Breast epithelium (tissue), 4 donors: Measurements from ENCODE around the gene IQSEC3. TPM values are rescaled to one million over a fixed set of nuclear protein-coding genes. Genes with fewer than 3 reads are reported as not detected.

ENCODE experiments used
- DNase-seq, 2 donors: peaks; one replicate each; pipeline ENCODE4 v3.0.0-alpha.2; 2019; ENCODE audit warnings: low spot score in 2 of 2
- H3K27ac ChIP-seq, 2 donors: fragments of 200-600 bp; sonication (generic) in 1 of 2; one replicate each; pipeline ENCODE4 v1.5.1; 2016 to 2019; ENCODE audit warnings: mild to moderate bottlenecking in 1 of 2
- H3K27me3 ChIP-seq, 2 donors: fragments of 200-600 bp; sonication (generic) in 1 of 2; one replicate each; pipeline versions ENCODE4 v1.5.1 to v1.6.0; 2017 to 2019; ENCODE audit warnings: control low read depth in 1 of 2, mild to moderate bottlenecking in 1 of 2
- H3K36me3 ChIP-seq: fragments of 200-600 bp; one replicate; pipeline ENCODE4 v1.5.1; 2019
- H3K4me1 ChIP-seq, 2 donors: fragments of 200-600 bp; sonication (generic); one replicate each; pipeline ENCODE4 v1.5.1; 2016 to 2019; ENCODE audit warnings: control low read depth in 1 of 2
- H3K4me3 ChIP-seq, 3 donors: fragments of 200-600 bp; sonication (generic); 1 replicate in 2 of 3; 2 replicates in 1 of 3; pipeline ENCODE4 v1.5.1; 2016 to 2019; ENCODE audit warnings: mild to moderate bottlenecking in 3 of 3, moderate library complexity in 2 of 3
- H3K9me3 ChIP-seq, 2 donors: fragments of 200-600 bp; sonication (generic) in 1 of 2; one replicate each; pipeline ENCODE4 v1.5.1; 2016 to 2019; ENCODE audit warnings: control low read depth in 1 of 2
- CTCF ChIP-seq, 3 donors: fragments of 450-650 bp; IDR thresholded peaks; one replicate each; pipeline ENCODE4 v1.5.1; 2016 to 2017; ENCODE audit warnings: antibody characterized with exemption in 3 of 3, mild to moderate bottlenecking in 3 of 3, moderate library complexity in 3 of 3
- POLR2A ChIP-seq: fragments of 450-650 bp; IDR thresholded peaks from one replicate; pipeline ENCODE4 v1.6.1; 2016; ENCODE audit warnings: antibody characterized with exemption, mild to moderate bottlenecking, moderate library complexity
- POLR2AphosphoS5 ChIP-seq, 3 donors: sonication (generic); formaldehyde crosslinking; IDR thresholded peaks; one replicate each; pipeline ENCODE4 v1.6.1; 2017; ENCODE audit warnings: antibody characterized with exemption in 3 of 3
- intact Hi-C: fragments of 100-400 bp; cut with DNase I; formaldehyde crosslinking; loops from one replicate; pipeline ENCODE4 v1.15.1; 2023; ENCODE audit warnings: low total_unique reads
- total RNA-seq, 3 donors: library from RNA; depleted of rRNA; stranded (reverse); fragments of >200 nt; gene quantifications; one replicate each; pipeline ENCODE4 v1.1.0, GENCODE V29; 2016

IQSEC3 gene
- total RNA-seq, 3 donors from 2014 or later: 0.64 to 0.98 (median 0.73) TPM

GRCh38 chr12:203074-203461, 136.5 kb downstream of the IQSEC3 start:
- no peaks in the 10 kb centered on the region for H3K4me1 ChIP-seq
- no peaks in the 10 kb centered on the region for H3K9me3 ChIP-seq
- H3K27ac ChIP-seq: no peak overlapping the region
- no peak for DNase-seq
- H3K27me3 ChIP-seq: no peaks in the 10 kb centered on the region
- H3K4me3 ChIP-seq: peak overlapping the region; percentile 48 to 74 (median 59)
- no peak for TF ChIP-seq POLR2A
- TF ChIP-seq CTCF (IDR thresholded peaks at IDR 0.05): no peak
- TF ChIP-seq POLR2AphosphoS5 (IDR thresholded peaks at IDR 0.05): no peak
- H3K36me3 ChIP-seq: no peaks in the 10 kb centered on the region
- intact Hi-C loops: no loop called here

GRCh38 chr12:203462-204260, 137.1 kb downstream of the IQSEC3 start:
- DNase-seq: no peak
- no peak overlapping the region for H3K27ac ChIP-seq
- no peaks in the 10 kb centered on the region for H3K36me3 ChIP-seq
- no peaks in the 10 kb centered on the region for H3K27me3 ChIP-seq
- H3K4me1 ChIP-seq: no peaks in the 10 kb centered on the region
- intact Hi-C loops: no loop called here
- no peaks in the 10 kb centered on the region for H3K9me3 ChIP-seq
- peak overlapping the region; percentile 48 to 74 (median 59) for H3K4me3 ChIP-seq
- no peak for TF ChIP-seq CTCF (IDR thresholded peaks at IDR 0.05)
- TF ChIP-seq POLR2AphosphoS5 (IDR thresholded peaks at IDR 0.05): no peak
- no peak for TF ChIP-seq POLR2A

GRCh38 chr12:204261-204678, 137.7 kb downstream of the IQSEC3 start:
- Histone ChIP-seq H3K4me1 (no peaks in the 10 kb centered on the region), H3K27me3 (no peaks in the 10 kb centered on the region), H3K9me3 (no peaks in the 10 kb centered on the region), H3K36me3 (no peaks in the 10 kb centered on the region), H3K4me3 (peak overlapping the region; percentile 48 to 74 (median 59)), H3K27ac (no peak overlapping the region)
- no peak for TF ChIP-seq CTCF (IDR thresholded peaks at IDR 0.05)
- no peak for TF ChIP-seq POLR2AphosphoS5 (IDR thresholded peaks at IDR 0.05)
- DNase-seq: no peak
- intact Hi-C loops: no loop called here

GRCh38 chr12:205026-205425, 138.5 kb downstream of the IQSEC3 start:
- DNase-seq: no peak
- Histone ChIP-seq H3K36me3 (no peaks in the 10 kb centered on the region), H3K4me3 (no peak overlapping the region), H3K4me1 (no peaks in the 10 kb centered on the region), H3K27me3 (no peaks in the 10 kb centered on the region), H3K9me3 (no peaks in the 10 kb centered on the region), H3K27ac (no peak overlapping the region)
- TF ChIP-seq POLR2A: no peak
- TF ChIP-seq POLR2AphosphoS5 (IDR thresholded peaks at IDR 0.05): no peak
- TF ChIP-seq CTCF (IDR thresholded peaks at IDR 0.05): no peak
- intact Hi-C loops: no loop called here

GRCh38 chr12:206746-207440, 140.3 kb downstream of the IQSEC3 start:
- Histone ChIP-seq H3K27me3 (no peaks in the 10 kb centered on the region), H3K27ac (no peak overlapping the region), H3K9me3 (no peaks in the 10 kb centered on the region), H3K4me1 (no peaks in the 10 kb centered on the region), H3K4me3 (no peak overlapping the region), H3K36me3 (no peaks in the 10 kb centered on the region)
- TF ChIP-seq POLR2AphosphoS5 (IDR thresholded peaks at IDR 0.05) (no peak), POLR2A (no peak), CTCF (IDR thresholded peaks at IDR 0.05) (no peak)
- DNase-seq: no peak
- intact Hi-C loops: no loop called here
